ENCODE measurements around the gene DOK3.

The DOK3 gene

DNA sequence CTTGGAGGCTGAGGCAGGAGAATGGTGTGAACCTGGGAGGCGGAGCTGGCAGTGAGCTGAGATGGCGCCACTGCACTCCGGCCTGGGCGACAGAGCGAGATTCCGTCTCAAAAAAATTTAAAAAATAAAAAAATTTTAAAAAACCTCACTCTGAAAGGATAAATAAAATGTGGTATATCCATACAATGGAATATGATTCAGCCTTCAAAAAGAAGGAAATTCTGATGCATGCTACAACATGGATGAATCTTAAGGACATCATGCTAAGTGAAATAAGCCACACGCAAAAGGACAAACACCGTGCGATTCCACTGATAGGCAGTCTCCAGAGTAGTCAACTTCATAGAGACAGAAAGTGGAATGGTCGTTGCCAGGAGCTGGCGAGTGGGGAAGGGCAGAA is 44.6 kb downstream of the DOK3 start:
- DNase-seq: no peak

DNA sequence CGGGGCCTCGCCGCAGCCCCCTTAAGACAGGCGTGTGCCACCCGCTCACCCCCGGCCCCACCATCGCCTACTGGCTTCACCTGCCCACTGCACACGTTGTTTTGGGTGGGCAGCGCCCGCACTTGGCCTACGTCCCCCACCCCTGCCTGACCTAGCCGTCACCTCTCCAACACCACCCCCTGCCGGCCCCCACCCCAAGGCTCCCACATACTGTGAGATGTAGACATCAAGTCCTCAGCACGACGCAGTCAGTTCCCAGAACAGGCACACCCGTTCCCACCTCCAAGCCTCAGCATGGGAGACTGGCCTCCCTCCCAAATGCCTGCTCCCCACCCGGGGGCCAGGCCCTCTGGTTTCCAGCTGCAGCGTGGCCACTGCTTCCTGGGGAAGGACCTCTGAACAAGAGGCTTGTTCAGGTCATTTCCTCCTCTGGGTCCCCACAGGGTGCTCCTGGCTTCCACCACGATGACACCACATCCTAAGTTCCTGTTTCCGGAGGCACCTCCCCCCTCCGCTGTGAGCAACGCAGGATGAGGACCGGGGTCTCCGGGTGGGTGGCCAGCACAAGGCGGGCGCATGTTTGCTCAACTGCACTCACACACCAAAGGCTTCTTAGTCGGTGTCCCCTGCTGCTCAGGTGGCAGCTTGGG is 47.5 kb downstream of the DOK3 start:
- no peak for DNase-seq

DNA sequence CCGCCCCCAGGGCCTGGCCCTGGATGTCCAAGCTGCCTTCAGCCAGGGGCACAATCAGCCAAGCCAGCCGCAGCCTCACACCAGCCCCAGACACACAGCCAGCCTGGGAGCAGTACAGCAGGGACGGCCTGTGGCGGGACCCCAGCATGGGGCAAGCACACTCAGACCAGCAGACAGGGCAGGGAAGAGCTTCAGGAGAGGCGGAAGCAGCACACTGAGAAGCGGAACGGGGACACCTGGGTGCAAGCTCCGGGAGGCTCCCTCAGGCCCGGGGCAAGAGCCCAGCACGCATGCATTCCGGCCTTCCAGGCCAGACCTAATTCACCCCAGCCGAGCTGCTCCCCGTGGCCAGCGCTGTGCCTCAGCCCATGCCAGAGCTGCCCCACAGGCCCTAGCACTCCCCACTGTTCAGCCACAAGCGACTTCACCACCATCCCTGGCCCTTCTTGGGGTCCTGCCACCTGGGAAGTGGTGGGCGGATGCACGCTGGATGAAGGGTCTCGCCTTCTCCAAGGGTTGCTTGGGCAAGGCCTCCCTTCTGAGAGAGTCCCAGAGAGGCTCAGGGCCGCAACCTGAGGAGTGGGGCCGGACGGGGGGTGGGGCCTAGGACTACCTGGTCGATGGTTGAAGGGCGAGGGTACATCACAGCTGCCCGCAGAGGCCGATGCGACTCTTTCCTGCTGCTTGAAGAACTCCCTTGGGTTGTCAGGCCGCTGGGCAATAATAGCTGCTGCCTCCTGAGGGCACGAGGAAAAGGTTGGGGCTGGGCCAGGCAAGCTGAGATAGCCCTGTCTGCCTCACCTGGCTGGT is 49.6 kb downstream of the DOK3 start:
- DNase-seq: no peak

- DNase-seq: no peak
These were observed 50.3 kb downstream of the DOK3 start for GRCh38 chr5:177459357-177459756.

- no peak for DNase-seq
These were observed 50.7 kb downstream of the DOK3 start for GRCh38 chr5:177458912-177459350.

DNA sequence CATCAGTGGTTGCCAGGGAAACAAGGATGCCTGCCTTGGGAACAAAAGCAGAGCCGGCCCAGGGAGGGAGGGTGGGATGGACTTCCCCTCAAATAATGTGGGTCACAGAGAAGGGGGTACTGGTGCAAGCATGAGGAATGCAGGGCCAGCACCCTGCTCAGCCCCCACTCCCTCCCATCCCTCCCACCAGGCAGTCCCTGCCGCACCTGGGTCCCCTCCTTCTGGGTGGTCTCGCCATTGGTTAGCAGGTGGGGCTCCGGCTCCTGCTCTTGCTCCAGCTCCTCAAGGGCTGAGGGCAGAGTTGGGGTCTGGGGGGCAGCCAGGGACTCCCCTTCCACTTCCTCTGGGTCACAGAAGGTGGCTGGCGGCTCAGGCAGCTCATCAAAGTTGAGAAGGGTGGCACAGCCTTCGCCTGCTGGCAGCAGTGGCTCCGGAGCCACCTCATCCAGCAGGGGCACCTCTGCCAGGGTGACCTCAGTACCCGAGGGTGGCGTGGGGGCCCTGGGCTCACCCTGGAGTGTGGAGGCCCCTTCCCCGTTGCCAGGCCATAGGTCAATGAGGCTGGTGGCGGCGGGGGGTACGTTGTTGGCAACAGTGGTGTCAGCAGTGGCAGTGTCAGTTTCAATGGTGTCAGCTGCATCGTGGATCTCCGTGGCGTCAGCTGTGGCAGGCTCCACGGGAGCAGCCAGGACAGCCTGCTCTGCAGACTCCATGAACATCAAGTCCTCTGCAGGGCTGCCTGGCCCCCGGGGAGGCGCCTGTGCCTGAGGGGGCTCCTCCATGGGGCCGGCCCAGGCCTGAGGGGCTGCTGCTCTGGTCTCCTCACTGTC is 51.6 kb downstream of the DOK3 start:
- DNase-seq: no peak

DNA sequence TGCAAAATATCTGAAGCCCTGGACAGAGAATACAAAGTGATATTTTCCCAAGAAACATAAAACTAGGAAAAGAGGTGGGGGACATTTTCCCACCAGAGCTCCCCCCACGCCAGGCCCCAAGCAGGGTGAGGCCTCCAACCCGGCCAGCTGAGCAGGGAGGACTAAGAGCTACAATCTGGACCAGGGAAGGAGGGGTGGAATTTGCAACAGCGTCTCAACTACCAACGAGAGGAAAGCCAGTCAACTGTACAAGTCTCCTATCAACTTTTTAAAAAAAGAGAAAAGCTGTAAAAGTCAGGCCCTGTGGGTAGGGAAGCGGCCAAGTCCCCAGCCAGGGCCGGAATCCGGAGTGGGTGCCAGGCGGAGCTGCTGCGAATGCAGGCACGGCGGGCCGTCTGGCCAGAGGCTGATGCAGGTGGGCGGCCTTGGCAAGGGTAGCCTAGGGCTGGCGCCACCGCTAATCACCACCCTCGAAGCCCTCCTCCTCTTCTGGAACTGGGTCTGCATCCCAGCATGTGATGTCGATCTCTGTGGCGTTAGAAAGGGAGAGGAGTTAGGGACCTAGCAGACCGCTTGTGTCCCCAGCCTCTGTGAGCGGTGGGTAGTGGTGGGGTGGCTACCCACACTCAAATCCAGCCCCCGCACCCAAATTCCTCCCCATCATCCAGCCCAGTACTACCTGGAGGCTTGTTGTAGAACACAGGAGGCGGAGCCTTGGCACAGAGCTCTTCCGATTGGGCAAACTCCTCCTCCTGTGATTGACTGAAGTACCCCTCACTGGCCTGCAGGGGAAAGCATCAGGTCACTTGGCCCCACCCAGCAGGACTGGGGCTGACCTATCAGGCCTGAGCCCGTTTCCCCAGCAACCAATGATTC is 52.4 kb downstream of the DOK3 start:
- DNase-seq: no peak

DNA sequence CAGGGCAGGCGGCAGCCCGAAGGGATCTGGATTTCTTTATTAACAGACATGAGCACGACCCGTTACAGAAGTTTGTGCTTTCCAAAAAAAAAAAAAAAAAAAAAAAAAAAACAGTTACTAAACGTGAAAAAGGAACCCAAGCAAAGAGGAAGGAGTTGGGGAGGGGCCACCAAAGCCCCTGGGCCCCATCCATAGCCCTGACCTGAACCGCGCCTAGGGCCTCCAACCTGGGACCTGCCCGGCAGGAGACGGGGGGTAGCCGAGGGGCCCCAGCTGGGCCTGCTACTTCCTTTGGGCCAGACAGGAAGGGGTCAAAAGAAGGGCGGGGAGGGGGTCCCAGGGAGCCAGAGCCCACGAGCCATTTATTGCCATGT is 53.0 kb downstream of the DOK3 start:
- no peak for DNase-seq

DNA sequence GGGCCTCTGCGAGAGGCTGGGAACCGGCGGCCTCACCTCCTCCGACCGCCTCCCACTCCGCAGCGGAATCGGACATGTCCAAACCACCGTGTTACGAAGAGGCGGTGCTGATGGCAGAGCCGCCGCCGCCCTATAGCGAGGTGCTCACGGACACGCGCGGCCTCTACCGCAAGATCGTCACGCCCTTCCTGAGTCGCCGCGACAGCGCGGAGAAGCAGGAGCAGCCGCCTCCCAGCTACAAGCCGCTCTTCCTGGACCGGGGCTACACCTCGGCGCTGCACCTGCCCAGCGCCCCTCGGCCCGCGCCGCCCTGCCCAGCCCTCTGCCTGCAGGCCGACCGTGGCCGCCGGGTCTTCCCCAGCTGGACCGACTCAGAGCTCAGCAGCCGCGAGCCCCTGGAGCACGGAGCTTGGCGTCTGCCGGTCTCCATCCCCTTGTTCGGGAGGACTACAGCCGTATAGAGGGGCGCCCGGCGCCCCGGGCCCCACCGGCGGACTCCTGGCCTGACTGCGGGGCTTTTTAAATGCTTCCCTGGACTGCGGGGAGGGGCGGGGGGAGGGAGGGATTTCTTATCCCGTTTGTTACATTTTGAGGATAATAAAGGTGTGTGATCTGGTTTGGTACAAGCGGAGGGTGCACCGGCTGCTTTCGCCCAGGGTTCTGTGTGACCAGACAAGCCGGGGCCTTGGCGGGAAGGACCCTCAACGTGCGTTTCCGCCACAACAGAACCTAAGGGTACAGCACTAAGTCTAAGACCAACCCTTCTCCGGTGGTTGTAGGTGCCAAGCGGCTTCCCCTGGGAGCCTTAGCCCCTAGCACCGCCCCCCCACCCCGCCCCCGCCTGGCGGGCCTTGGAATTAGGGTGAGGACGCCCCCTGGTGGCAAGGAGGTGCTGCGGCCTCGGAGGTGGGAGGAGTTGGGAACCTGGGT is 53.7 kb downstream of the DOK3 start:
- peak; percentile 96 to 97 for DNase-seq

GRCh38 chr5:177455036-177455660 is 54.5 kb downstream of the DOK3 start:
- peak; percentile 91 for DNase-seq

DNA sequence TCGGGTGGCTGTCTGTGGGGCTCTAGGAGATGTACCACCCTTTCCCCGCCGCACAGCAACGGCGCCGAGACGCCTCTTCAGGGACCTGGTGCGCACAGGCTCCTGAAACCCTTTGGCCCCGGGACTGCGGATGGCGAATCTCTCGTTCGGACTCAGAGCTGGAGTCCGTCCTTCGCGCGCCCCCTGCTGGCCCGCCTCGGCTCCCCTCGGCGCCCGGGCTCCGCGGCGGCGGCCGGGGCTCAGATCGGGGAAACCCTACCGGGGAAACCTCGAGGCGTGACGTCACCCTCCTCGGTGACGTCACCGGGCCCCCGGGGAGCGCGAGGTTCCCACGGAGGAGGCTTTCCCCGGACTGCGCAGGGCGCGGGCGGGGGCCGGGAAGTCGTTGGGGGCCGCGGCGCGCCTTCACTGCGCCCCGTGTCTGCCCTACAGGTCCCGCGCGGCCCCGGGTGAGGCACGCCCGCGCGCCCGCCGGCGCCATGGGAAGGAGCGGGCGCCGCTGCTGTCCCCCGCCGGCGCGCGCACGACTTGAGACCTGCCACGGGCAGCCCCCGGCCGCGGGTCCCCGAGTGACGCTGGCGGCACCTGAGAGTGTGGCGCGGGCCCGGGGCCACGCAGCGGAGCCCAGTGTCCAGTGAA is 55.1 kb downstream of the DOK3 start:
- DNase-seq: peak; percentile 92 to 94

GRCh38 chr5:177453852-177454396 is 55.7 kb downstream of the DOK3 start:
- DNase-seq: no peak

GRCh38 chr5:177452688-177453638 is 56.7 kb downstream of the DOK3 start:
- no peak for DNase-seq

Measured in activated CD4-positive, alpha-beta T cell treated with anti-CD3 and anti-CD28 coated beads for 4 hours (primary cell).